Mammary epithelial cell (primary cell): ENCODE results near the gene PHACTR3.

ENCODE experiments used
- CTCF ChIP-seq, 2 donors: IDR thresholded peaks in 1 of 2; conservative IDR thresholded peaks in 1 of 2; 2 replicates each; pipeline ENCODE4 v1.5.1; 2011 to 2012; ENCODE audit warnings: inconsistent platforms in 2 of 2, low read length in 2 of 2, mild to moderate bottlenecking in 2 of 2, control low read depth in 1 of 2, low read depth in 1 of 2; ENCODE audit not compliant: insufficient read depth in 1 of 2; ENCODE audit errors: extremely low read depth in 1 of 2
- EZH2 ChIP-seq: IDR thresholded peaks from 2 replicates; pipeline ENCODE4 v1.6.1; 2012; ENCODE audit warnings: low read length, inconsistent platforms, borderline replicate concordance

- TF ChIP-seq EZH2 (no peak), CTCF (conservative IDR thresholded peaks at IDR 0.05 in 1 of 2, IDR thresholded peaks at IDR 0.05 in 1 of 2; ENCODE audit: extremely low read depth in 1 of 2, insufficient read depth in 1 of 2, low read depth in 1 of 2, low read length in 2 of 2) (no peak)
These were observed 200.7 kb downstream of the PHACTR3 start for GRCh38 chr20:59804871-59805665.
